ENCODE results near the gene TOX3. TPM values are rescaled to one million over a fixed set of nuclear protein-coding genes. Genes with fewer than 3 reads are reported as not detected.

TOX3 gene
- total and polyA plus RNA-seq, 2 experiments from 2014 or later, result 9.8 to 15.6 TPM

- Histone ChIP-seq H3K79me2 (replicated peaks; ENCODE audit: insufficient read depth) (peaks cover 94% of the 10 kb centered on the region), H3K36me3 (ENCODE audit: insufficient read depth) (no peaks in the 10 kb centered on the region), H3K4me1 (ENCODE audit: insufficient read depth) (peaks cover 14% of the 10 kb centered on the region), H2AFZ (no peak overlapping the region), H4K20me1 (replicated peaks; ENCODE audit: insufficient read depth) (peaks cover 11% of the 10 kb centered on the region; the same call in 1 of the 2 replicates), H3K4me2 (no peak overlapping the region), H3K27ac (ENCODE audit: low read depth) (no peak overlapping the region), H3K4me3 (no peak overlapping the region), H3F3A (replicated peaks; ENCODE audit: low read depth) (no peaks in the 10 kb centered on the region), H3K27me3 (ENCODE audit: insufficient read depth) (no peaks in the 10 kb centered on the region), H3K9me2 (ENCODE audit: insufficient read depth) (peaks cover 7% of the 10 kb centered on the region; the same call in 1 of the 2 replicates)
- Mint-ChIP-seq H3K27me3 (ENCODE audit: insufficient read depth, low read depth, poor library complexity) (no peaks in the 10 kb centered on the region), H3K4me1 (peaks cover 7% of the 10 kb centered on the region), H3K27ac (no peak overlapping the region), H3K9me3 (no peaks in the 10 kb centered on the region), H3K4me3 (no peak overlapping the region), H3K36me3 (ENCODE audit: low read depth) (peaks cover 9% of the 10 kb centered on the region; the same call in 2 of the 3 replicates)
- ATAC-seq (no peak), DNase-seq (ENCODE audit: low spot score) (no peak)
- TF ChIP-seq ZNF462 (CRISPR knock-in tag; IDR thresholded peaks at IDR 0.05) (no peak), EZH2 (IDR thresholded peaks at IDR 0.05; ENCODE audit: low read depth, unreplicated experiment) (no peak), CTCF (conservative IDR thresholded peaks at IDR 0.05; ENCODE audit: low read depth in 2 of 2) (no peak), ZNF331 (CRISPR knock-in tag; IDR thresholded peaks at IDR 0.05; ENCODE audit: low read depth) (no peak), JUNB (IDR thresholded peaks at IDR 0.05; ENCODE audit: unreplicated experiment) (no peak), NANOG (IDR thresholded peaks at IDR 0.05; ENCODE audit: borderline replicate concordance) (no peak), STAT1 (IDR thresholded peaks at IDR 0.05; ENCODE audit: unreplicated experiment) (no peak), ETS1 (IDR thresholded peaks at IDR 0.05) (no peak), POLR2AphosphoS5 (IDR thresholded peaks at IDR 0.05; ENCODE audit: low read depth) (no peak), ZNF114 (CRISPR knock-in tag; IDR thresholded peaks at IDR 0.05) (no peak), REST (IDR thresholded peaks at IDR 0.05; ENCODE audit: unreplicated experiment) (no peak), EZH2phosphoT487 (IDR thresholded peaks at IDR 0.05; ENCODE audit: unreplicated experiment) (no peak), CREB1 (CRISPR knock-in tag; IDR thresholded peaks at IDR 0.05; ENCODE audit: low read depth) (no peak)
Observed at GRCh38 chr16:52535076-52535475, 11.9 kb downstream of the TOX3 start.
